ENCODE data around the gene MAP3K4. TPM values are rescaled to one million over a fixed set of nuclear protein-coding genes. Genes with fewer than 3 reads are reported as not detected.

MAP3K4 gene
- polyA plus RNA-seq, 3 donors, result 3.2 to 12.3 (median 3.5) TPM

GRCh38 chr6:161153725-161154124, 162.2 kb downstream of the MAP3K4 start:
- Mint-ChIP-seq H3K4me3 (no peak overlapping the region), H3K36me3 (peaks cover 6 to 8% of the 10 kb centered on the region in 2 donors), H3K27ac (peak overlapping the region in 2 of 7 donors; percentile 33 to 76), H3K9me3 (peaks cover 0 to 3% (median 0%) of the 10 kb centered on the region in 7 donors), H3K4me1 (no peaks in the 10 kb centered on the region), H3K27me3 (ENCODE audit: low read depth in 3 of 3) (no peaks in the 10 kb centered on the region)
- no peaks in the 10 kb centered on the region for H3K79me2 ChIP-seq (ENCODE audit: insufficient read depth, low read length)
- no peak overlapping the region for H3K27ac ChIP-seq (ENCODE audit: low read depth in 1 of 2, low read length in 2 of 2)
- intact Hi-C loops (cut with micrococcal nuclease), result no loop called here
- no peak for DNase-seq
- H3K36me3 ChIP-seq (replicated peaks in 1 of 2; ENCODE audit: control insufficient read depth in 1 of 2, insufficient read depth in 2 of 2, low read length in 2 of 2), result no peaks in the 10 kb centered on the region
- 98% methylated on average over 10 of the region's 10 CpGs for WGBS (ENCODE audit: insufficient coverage)
- no peaks in the 10 kb centered on the region for H3K27me3 ChIP-seq (ENCODE audit: control insufficient read depth in 2 of 2, insufficient read depth in 2 of 2, low read length in 2 of 2)
- no peaks in the 10 kb centered on the region for H3K4me1 ChIP-seq (ENCODE audit: control insufficient read depth in 1 of 2, insufficient read depth in 2 of 2, low read length in 2 of 2)
- no peaks in the 10 kb centered on the region for H4K20me1 ChIP-seq (ENCODE audit: insufficient read depth, low read length)
- peaks cover 0 to 6% of the 10 kb centered on the region in 2 donors for H3K9me3 ChIP-seq (replicated peaks in 1 of 2; ENCODE audit: control insufficient read depth in 1 of 2, insufficient read depth in 1 of 2, low read length in 2 of 2)
- no peak overlapping the region for H3K9ac ChIP-seq (ENCODE audit: insufficient read depth, low read length, poor library complexity, severe bottlenecking)
- TF ChIP-seq CTCF (IDR thresholded peaks at IDR 0.05), result no peak
- H2AFZ ChIP-seq (ENCODE audit: insufficient read depth, low read depth, low read length, poor library complexity, severe bottlenecking), result no peak overlapping the region
- H3K4me3 ChIP-seq (replicated peaks in 1 of 3; ENCODE audit: low read depth in 2 of 3, low read length in 3 of 3), result no peak overlapping the region
- H3K4me2 ChIP-seq (replicated peaks; ENCODE audit: extremely low read depth, low read length, poor library complexity, severe bottlenecking), result no peak overlapping the region

- WGBS (ENCODE audit: insufficient coverage), result 91% methylated on average over 13 of the region's 13 CpGs
- no peak overlapping the region for H3K27ac Mint-ChIP-seq
Observed at GRCh38 chr6:161154796-161155335, 163.3 kb downstream of the MAP3K4 start.

More at GRCh38 chr6:161154796-161155335, 163.3 kb downstream of the MAP3K4 start:
- Histone ChIP-seq H3K79me2 (ENCODE audit: insufficient read depth, low read length) (no peaks in the 10 kb centered on the region), H3K27ac (ENCODE audit: low read depth in 1 of 2, low read length in 2 of 2) (no peak overlapping the region), H2AFZ (ENCODE audit: insufficient read depth, low read depth, low read length, poor library complexity, severe bottlenecking) (no peak overlapping the region), H3K27me3 (ENCODE audit: control insufficient read depth in 2 of 2, insufficient read depth in 2 of 2, low read length in 2 of 2) (no peaks in the 10 kb centered on the region), H3K4me3 (replicated peaks in 1 of 3; ENCODE audit: low read depth in 2 of 3, low read length in 3 of 3) (no peak overlapping the region), H4K20me1 (ENCODE audit: insufficient read depth, low read length) (no peaks in the 10 kb centered on the region), H3K9ac (ENCODE audit: insufficient read depth, low read length, poor library complexity, severe bottlenecking) (no peak overlapping the region), H3K9me3 (replicated peaks in 1 of 2; ENCODE audit: control insufficient read depth in 1 of 2, insufficient read depth in 1 of 2, low read length in 2 of 2) (peaks cover 0 to 6% of the 10 kb centered on the region in 2 donors), H3K4me1 (ENCODE audit: control insufficient read depth in 1 of 2, insufficient read depth in 2 of 2, low read length in 2 of 2) (no peaks in the 10 kb centered on the region), H3K36me3 (replicated peaks in 1 of 2; ENCODE audit: control insufficient read depth in 1 of 2, insufficient read depth in 2 of 2, low read length in 2 of 2) (no peaks in the 10 kb centered on the region), H3K4me2 (replicated peaks; ENCODE audit: extremely low read depth, low read length, poor library complexity, severe bottlenecking) (no peak overlapping the region)
- H3K4me3 Mint-ChIP-seq, result no peak overlapping the region
- no peak for DNase-seq
- no peak for TF ChIP-seq CTCF (IDR thresholded peaks at IDR 0.05)
- H3K4me1 Mint-ChIP-seq, result no peaks in the 10 kb centered on the region
- peaks cover 8 to 9% of the 10 kb centered on the region in 2 donors for H3K36me3 Mint-ChIP-seq
- intact Hi-C loops (cut with micrococcal nuclease), result no loop called here
- peaks cover 0 to 3% (median 0%) of the 10 kb centered on the region in 7 donors for H3K9me3 Mint-ChIP-seq
- no peaks in the 10 kb centered on the region for H3K27me3 Mint-ChIP-seq (ENCODE audit: low read depth in 3 of 3)

All from CD14-positive monocyte (primary cell).